Hematopoietic multipotent progenitor cell (in vitro differentiated cells): ENCODE measurements around the gene PANX1. TPM values are rescaled to one million over a fixed set of nuclear protein-coding genes. Genes with fewer than 3 reads are reported as not detected.

Experiments used
- DNase-seq, 3 donors: peaks; one replicate each; pipeline ENCODE4 v3.0.0-alpha.2; 2011 to 2015; ENCODE audit warnings: low read depth in 2 of 3, low spot score in 2 of 3
- total RNA-seq: library from RNA; depleted of rRNA; stranded (reverse); fragments of >200 nt; gene quantifications from one replicate; pipeline ENCODE4 v1.2.3, GENCODE V29; 2012

The PANX1 gene
- total RNA-seq, 1 donor: 13.2 TPM

DNA sequence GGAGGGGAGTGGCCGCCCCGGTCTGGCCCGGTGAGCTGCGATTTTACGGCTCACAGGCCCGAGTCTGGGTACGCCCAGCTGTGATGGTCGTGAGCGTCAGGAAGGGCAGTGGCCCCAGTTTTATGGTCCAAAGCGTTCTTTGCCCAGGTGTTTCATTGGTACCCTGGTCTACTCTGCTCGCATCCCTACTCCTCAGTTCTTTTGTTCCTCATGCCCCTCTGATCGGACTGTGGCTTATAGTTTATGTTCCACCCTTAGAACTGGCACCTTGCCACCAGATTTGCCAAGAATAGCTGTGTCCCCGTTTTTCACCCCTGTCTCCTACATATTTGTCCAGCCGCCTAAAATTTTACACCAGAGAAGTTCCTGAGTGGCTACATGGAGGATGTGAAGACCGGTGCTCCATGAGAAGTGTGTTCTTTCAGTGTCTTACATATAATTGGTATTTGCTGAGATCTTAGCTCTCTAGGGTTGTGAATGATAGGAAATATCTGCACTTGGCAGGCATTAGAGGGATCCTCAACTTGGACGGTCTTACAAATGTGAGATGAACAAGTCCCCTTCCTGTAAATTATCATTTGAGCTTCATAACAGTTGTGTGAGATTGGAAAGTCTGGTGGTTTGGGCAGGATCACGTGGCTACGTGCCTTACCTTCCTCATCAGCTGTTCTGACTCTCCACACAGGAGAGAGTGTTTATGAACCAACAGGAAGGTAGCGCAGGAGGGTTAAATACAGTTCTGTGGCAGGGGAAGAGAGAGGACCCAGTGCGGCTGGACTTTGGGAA is 1.1 kb downstream of the PANX1 start:
- DNase-seq: peak in 2 of 3 donors; percentile 15 to 35

DNA sequence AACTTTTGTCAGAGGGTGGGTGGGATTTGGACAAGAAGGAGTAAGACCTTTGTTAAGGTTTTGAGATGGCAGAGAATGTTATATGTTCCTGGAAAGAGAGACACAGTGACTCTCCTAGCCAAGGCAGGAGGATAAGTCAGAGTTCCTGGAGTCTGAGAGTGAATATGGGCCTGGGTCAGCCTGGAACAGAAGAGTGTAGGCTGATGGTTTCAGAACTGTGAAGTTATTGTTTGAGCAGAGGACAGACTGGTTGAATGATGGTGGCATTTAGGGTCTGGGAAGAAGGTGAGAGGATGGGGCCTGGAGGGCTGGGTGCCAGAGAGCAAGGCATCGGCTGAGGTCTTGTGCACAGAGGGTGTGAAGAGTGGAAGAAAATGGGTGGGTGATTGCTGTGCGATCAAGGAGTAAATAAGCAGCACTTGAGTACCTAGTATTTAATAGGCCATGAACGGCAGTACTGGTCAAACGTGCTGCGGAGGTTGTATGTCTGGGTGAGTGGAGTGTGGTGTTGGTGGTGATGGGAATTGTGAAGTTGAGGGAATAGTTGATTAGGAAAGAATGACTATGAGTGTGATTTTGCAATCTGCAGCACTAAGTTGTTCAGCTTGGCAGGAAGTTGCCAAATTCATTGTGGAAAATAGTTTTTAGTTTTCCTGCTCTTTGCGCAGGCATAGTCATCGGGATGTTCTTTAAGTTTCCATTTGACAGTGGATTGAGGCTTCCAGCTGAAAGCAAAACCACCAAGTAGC is 1.8 kb downstream of the PANX1 start:
- no peak for DNase-seq

DNA sequence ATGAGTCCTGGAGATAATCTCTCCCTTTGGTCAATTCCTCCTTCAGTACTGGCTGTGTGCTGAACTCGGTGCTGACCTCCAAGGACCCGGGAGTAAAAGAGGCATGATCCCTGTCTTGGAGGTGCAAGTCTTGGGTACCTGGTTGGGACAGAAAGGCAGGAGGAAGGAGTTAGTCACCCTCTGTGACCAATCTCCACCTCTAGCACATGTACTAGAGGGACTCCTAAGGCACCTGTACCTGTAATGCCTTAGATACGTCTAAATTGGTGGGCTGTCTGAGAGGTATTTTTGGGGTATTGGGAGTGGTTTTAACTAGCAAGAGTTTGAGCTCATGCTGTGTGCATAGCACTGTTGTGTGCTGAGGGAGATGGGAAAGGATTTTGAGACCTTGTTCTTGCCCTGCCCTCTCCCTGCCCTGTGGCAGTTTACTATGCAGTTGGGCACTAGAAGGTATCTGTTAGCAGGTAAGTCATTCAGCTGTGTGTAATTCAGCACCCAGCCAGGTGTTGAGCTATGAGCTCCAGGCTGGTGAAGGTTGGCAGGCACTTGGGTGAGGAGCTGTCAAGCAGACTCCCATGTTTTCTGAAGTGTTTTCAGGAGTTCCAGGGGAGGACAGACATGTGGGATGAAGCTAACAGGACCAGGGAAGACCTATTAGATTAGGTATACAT is 2.5 kb downstream of the PANX1 start:
- DNase-seq: no peak

DNA sequence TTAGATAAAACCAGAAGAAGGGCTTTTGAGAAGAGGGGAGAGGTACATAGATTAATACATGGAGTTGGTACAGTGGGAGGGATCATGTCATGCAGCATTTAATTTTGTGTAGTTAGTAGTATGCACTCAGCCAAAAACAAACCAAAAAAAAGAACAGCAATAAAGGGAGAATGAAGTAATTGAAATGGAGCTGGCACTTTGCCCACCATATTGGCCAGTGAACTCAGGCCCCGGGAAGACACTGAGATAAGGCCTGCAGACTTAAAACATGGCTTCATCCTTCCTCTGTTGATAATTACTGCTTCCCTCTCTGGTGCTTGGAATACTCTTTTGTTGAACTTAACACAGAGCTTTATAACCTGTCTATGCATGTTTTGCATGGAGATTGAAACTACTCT is 3.1 kb downstream of the PANX1 start:
- no peak for DNase-seq

DNA sequence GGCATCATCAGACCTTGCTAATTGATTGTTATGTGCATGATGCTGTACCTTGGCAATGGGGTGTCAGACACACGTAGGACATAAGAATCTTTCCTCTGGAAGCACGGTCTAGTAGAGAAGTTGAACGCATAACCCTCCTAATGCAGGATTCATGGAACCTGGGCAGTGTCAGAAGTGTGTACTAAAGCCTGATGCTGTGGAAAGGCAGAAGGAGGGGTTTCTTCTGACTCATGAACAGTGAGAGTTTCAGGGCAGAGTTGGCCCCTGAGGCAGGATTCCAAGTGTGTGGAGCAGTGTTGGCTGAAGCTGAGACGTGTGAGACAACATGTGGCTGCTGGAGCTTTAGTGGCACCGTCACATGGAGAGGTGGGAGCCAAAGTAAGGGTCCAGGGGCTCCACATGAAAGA is 3.5 kb downstream of the PANX1 start:
- DNase-seq: no peak

DNA sequence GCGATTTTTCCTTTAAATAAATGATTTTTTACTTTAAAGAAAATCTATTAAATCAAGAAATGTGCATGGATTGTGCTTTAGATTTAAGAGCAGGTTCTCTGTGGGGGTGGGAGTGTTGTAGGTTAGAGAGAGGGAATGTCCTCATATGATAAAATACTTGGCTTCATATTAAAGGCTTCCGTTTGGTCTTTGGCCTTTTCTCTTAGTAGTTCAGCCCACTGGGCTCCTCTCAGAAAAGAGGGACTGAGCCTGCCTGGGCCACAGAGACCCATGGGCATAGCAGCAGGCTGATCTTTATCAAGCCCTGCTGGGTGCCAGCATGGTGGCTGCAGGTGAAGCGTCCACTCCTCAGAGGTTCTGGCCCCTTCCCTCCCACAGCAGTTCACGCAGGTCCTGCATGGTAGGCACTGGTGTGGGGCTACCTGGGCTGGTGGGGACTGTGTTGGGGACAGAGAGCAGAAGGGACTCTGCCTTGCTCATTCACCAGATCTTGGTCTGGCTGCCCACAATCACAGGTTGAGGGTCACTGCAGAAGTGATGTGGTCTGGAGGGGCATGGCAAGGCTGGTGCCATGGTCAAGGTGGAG is 4.3 kb downstream of the PANX1 start:
- no peak for DNase-seq

DNA sequence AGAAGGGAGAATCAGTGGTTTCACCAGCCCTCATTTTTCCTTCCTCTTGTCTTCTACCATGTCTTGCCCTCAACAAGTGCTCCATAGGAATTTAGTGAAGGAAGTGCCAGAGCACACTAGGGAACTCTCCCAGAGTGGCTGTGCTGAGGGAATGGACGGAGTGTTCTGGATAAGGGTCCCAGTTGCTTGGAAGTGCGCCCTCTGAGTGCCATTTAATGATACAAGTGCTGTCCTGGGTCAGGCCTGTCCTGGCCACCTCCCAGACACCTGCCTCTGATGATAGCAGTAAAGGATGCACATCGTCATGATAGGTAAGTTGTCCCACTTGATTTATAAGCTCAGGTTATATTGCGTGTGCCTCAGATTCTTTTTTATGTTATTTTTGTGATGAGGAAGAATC is 5.1 kb downstream of the PANX1 start:
- no peak for DNase-seq

DNA sequence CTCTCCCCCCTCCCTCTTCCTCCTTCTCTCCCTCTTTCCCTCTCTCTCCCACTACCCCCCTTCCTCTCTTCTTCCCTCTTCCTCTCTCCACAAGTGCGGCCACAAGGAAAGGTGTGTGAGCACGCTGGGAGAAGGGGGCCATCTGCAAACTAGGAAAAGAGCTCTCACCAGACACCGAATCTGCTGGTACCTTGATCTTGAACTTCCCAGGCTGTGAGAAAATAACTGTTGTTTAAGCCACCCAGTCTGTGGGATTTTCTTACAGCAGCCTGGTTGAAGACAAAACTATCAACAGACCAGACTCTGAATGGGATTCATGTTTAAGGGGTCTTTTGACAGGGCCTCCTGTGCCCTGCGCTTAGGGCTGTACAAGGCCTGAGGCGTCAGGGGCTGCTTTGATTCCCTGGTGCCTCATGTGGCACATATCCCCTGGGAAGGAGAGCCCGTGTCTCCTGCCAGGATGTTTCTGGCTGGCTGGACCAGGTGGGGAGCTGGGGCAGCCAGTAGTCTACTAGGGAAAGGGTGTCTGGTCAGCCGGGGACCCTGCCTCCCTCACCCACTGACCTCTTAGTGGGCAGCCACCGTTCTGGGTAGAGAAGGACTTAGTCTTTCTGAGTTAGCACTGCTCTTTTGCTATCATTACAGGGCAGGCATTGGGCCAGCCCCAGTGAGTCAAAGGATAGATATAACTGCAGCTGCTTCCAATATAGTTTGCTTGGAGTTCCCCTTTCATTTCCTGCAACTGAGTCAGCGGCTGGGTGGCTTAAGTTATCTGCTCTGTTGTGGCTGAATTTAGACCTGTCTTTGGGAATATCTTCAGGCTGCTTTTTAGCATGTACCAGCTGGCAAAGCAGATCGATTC is 6.2 kb downstream of the PANX1 start:
- DNase-seq: peak in 1 of 3 donors; percentile 11

DNA sequence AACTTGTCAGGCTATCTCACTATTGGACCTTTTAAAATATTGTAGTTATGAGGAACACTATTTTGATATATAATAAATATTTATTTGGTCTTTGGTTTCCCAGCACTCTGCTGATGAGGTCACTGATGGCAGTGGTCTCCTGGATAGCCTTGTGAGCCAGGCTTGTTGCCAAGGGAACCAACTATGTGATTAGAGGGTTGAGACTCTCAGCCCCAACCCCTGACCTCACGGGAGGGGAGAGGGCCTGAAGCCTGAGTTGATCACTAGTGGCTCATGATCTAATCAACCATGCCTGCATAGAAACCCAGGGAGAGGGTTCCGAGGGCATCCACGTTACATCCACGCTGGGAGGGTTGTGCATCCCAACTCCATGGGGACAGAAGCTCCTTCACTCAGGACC is 10.8 kb downstream of the PANX1 start:
- DNase-seq: no peak

DNA sequence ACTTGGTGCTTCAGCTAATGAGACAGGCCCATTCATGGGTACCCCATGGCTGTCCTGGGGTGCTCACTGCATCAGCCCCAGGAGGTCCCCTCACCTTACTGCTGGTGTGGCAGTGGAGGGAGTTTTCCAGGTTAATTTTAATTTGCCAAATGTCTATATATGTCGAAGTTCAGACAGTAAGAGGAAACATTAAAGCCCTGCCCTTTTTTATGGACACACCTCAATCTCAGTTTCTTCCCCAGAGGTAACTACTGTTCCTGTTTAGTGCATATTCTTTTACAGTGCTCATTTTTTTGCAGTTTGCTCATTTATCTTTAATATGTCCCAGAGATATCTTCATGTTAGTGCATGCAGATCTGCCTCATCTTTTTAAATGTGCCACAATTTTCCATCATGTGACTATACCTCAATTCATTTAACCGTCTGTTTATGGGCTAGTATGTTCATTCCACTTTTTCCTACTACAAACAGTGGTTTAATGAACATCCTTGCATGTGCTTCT is 11.6 kb downstream of the PANX1 start:
- no peak for DNase-seq

DNA sequence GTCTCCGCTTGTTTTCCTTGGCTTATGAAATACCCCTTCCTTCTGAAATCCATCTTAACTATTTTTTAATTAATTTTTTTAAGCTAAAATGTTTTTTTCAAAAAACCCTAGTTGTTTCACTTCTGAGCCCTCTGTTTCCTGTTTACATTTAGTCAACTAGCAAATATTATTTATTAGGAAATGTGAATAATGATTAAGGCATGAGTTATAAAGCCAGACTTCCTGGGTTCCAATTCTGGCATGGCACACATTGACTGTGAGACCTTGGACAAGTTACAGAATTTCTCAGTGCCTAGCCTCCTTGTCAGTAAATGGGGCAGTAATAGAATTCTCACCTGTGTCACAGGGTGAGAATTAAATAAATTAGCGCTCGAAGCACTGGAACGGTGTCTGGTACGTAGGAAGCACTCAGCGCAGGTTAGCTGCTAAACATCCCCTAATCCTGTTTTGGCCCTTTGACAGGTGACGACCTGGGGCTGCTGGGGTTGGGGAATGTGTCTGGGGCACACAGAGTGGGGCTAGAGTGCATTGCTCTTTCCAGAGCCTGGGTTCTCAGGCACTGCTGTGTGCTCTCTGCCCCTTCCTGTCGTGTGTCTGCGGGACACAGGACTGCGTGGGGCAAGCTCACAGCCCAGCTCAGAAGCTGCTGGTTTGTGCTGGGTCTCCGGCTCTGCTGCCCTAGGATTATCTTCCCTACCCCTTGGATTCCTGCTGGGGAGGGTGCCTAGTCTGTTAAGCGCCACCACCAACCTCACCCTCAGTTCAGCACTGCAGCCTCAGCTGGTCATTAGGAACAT is 13.1 kb downstream of the PANX1 start:
- no peak for DNase-seq

DNA sequence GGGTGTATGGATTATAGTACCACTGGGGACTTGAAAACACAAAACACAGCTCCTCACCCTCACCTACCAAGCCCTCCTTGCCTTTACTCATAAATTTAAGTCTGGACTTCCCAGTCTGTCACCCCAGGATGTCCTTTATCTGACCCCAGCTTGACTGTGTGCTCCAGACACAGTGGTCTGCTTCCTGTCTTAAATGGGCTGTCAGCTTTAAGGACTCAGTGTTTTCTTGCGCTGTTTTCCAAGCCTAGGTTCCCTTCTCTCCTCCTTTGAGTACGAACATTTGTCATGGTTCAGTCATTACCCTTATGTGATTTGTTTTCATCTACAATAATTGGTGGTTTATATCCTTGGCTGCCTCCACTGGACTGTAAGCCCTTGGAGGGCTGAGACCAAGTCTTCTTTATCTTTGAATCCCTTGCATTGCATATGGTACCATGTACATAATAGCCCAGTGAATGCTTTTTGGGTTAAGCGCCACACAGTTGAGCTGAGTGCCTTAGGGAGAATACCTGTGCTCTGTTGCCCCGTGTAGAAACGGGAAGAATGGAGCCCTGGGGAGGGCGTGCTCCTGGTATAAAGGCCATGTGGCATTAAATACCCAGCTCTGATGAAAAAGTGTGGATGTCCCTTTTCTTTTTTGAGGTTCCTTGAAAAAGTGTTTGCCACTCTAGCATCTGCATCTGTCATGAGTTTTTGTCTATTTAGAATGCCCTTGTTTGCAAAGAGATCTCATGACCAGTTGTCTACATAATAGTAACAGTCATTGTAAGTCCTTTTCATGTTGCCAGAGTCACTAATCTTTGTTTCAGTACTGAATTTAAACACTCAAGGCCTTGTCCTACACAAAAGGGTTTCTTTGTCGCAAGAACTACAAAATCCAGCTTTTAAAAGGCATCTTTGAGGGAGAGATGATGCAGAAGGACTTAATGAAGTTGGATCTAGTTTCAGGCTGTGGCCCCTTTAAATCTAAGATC is 14.0 kb downstream of the PANX1 start:
- no peak for DNase-seq

DNA sequence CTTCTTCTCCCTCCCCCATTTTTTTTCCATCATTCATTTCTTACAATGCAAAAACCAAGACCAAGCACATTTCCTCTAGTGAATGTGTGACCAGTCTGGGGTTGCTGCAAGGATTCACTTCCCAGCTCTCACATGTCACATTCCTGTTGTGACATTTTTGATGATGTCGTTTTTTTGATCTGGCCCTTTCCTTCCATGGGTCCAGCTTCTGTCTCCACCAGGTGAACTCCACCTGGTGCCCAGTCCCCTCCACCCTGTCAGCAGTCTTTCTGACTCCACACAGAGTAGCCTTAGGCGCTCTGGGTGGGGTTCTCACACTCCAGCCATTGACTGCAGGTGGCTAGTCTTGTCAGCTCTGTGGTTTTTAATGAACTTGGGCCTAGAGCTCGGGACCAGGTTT is 15.6 kb downstream of the PANX1 start:
- no peak for DNase-seq

DNA sequence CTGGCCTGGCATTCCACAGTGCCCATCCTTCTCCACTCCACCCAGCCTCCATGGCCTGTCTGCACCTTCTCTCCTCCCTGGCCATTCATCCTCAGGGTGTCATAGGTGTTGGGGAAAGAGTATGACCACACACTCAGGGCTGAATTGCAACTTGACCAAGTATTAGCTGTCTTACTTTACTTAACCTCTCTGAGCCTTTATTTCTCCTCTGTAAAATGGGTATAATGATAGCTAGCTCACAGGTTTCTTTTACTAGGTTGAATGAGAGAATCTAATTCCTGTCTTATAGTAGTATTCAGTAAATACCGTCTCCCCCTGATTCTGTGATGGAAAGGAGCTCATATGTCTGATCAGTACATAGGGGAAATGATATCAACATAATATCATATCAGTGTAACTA is 16.0 kb downstream of the PANX1 start:
- DNase-seq: no peak

DNA sequence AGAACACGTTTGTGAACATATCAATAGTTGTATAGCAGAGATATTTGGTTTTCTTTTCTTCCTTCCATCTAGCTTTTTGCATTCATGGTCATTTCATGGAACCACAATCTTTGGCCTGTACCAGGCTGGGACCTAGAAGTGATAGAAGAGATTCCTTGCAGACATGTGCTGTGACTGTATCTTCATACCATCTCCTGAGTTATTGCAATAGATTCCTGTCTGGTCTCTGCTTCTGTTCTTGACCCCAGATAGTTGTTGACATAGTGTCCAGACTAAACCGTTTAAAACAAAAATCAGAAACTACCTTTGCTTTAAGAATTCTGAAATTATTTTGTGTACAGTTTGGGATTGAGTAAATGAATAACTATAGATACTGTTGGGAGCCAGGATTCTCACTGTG is 16.8 kb downstream of the PANX1 start:
- DNase-seq: no peak

DNA sequence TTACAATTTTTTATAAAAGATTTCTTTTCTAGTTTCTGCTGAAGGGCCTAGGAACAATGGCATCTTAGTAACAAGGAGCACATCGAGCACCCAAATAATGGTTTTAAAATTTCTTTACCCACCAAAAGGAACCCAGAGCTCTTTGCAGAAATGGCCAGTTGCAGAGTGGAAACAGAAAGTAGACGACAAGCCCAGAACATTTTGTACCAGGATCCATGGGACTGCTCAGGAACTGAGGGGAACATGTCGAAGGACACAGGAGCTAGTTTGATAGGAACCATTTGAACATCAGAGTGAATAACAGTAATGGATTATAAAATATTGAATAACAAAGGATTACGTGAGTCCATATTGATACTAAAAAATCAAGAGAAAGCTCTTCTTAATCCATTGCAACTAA is 17.3 kb downstream of the PANX1 start:
- no peak for DNase-seq

DNA sequence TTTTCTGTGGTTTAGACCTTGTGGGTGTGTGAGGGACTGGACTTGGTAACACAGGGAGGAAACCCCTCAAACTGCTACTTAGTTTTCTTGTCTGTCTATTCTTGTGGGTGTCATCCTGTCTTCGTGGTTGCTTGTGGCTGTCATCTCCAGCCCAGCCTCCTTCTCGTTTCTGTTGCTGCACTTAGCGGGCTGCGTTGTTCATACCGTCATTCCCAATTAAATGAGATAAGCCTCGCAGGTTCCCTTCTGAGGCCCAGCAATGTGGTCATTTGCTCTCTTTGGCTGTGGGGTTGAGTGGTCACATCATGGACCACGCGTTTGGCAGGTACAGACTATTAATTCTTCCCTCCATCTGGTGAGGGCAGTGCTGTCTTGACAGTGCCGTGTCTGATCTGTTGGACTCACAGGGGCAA is 18.8 kb downstream of the PANX1 start:
- DNase-seq: no peak

DNA sequence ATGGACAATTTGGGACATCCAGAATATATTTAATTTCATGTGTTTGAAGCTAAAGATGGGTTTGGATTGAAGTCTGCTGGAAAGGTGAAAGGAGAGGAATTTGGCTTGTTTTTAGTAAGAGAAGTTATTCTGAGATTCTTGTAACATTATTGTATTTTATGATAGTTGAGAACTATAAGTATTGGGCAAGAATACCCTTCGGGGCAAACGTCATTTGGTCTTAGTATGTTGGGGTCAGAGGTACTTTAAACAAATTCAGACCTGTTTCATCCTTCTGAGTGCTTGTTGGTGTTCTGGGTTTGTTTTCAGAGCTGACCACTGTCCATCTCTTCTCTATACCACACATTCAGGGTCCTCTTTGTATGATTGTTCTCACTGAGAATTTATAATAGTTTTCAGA is 19.5 kb downstream of the PANX1 start:
- no peak for DNase-seq
